GM19099 (cell line): ENCODE results near the gene ADGRG1.

Experiments
- POLR2A ChIP-seq: IDR thresholded peaks from 3 replicates; pipeline ENCODE4 v1.6.1; 2011; ENCODE audit warnings: low read depth; ENCODE audit not compliant: insufficient read length; ENCODE audit errors: extremely low read depth

The ADGRG1 gene

DNA sequence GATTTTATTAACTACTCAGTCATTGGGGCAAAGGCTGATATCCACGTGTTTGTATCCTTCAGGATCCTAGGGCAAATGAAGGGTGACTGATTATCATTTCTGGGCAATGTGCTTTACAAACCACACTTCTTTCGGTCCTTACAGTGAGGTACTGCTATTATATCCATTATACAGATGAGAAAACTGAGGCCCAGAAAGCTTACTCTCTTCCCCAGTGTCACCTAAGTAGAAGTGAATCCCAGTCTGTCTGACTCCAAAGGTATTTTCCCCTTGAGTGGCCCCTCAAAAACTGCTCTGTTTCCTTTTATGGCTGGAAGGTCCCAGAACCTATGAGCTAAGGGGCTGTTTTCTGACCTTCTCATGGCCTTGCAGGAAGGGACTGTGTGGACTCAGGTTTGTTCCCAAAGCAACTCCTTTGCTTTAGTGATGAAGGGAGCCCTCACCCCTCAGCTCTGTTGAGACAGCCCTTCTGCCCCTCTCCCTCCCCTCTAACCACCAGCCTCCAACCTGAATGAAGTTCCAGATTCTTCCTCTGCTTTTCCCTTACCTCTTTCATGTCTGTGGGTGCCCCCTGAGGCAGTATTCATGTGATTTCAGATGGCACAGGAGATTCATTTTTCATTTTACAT is 27.4 kb upstream of the ADGRG1 start:
- no peak for TF ChIP-seq POLR2A

DNA sequence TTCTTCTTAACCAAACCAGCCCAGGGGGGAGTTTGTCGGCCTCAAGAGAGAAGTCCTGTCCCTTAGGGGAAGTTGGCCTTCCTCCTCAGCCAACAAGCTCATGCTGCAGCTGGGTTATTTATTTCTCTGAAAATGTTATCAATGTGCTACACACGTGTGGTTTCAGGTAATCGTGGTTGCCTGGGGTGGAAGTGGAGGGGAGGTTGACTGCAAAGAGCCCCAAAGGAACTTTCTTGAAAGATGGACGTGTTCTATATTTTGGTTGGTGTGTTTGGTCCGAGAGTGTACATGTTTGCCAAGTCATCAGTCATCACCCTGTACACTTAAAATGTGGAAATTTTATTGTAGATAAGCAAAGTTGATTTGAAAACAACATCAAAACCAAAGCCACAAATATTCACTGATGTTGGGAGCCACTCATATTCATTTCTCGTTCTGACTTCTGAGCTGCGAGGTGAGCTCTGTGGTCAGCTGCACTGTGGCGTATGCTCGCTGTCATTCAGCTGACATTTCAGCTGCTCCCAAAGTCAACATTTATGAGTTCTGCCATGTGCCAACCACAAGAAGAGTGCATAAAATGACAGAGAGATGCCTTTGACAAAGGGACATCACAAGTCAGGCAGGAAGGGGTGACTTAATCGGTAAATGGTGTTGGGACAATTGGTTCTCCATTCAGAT is 26.5 kb upstream of the ADGRG1 start:
- no peak for TF ChIP-seq POLR2A

DNA sequence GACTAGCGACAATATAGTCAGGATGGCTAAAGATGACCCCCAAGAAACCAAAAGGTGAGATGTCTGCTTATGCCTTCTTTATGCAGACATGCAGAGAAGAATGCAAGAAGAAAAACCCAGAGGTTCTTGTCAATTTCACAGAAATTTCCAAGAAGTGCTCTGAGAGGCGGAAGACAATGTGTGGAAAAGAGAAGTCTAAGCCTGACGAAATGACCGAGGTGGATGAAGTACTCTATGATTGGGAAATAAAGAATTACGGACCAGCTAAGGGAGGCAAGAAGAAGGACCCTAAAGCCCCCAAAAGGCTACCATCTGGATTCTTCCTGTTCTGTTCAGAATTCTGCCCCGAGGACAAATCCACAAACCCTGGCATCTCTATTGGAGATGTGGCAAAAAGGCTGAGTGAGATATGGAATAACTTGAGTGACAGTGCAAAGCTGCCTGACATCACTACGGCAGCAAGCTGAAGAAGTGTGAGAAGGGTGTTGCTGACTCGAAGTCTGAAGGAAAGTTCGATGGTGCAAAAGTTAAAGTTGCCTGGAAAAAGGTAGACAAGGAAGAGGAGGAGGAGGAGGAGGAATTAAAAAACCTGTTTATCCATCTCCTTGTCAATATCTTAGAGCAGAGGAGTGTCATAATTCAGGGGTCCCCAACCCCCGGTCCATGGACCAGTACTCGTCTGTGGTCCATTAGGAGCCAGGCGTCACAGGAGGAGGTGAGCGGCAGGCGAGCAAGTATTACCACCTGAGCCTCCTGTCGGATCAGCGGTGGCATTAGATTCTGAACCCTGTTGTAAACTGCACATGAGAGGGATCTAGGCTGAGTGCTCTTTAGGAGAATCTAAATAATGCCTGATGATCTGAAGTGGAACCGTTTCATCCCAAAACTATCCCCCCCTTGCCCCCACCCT is 25.1 kb upstream of the ADGRG1 start:
- no peak for TF ChIP-seq POLR2A

DNA sequence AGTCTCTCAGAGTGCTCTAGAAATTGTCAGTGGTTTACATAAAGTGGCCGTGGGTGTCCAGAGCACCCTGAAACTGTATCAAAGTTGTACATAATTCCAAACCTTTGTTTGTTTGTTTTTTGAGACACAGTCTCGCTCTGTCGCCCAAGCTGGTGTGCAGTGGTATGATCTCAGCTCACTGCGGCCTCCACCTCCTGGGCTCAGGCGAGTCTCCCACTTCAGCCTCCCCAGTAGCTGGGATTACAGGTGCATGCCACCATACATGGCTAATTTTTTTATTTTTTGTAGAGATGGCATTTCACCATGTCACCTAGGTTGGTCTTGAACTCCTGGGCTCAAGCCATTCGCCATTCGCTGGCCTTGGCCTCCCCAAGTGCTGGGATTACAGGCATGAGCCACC is 24.3 kb upstream of the ADGRG1 start:
- TF ChIP-seq POLR2A: no peak

DNA sequence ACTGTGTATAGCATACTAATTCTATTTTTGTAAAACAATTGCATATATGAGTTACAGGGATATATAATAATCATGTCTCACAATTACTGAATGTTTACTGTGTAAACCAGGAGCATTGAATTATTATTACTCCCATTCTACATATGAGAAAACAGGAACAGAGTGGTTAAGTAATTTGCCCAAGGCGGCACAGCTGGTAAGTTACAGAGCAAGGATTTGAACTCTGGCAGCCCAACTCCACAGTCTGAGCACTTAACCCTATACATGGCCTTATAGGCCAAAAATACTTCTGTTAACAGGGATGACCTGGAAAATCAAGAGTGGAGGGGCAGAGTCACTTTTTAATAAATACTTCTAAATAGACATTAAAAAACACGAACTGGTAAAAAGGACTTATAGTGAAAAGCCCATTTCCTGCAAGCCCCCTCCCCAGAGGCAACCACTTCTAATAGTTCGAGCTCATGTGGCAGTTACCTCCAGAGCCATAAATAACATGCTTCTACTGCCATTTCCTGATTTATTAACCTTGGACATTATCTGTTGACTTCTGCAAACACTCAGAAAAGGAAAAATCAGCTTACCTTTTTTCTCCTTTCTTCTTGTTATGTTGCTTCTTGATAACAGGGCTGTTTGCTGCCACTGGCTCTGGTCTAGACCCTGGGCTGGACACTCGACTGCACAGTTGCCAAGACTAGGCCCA is 22.1 kb upstream of the ADGRG1 start:
- no peak for TF ChIP-seq POLR2A

DNA sequence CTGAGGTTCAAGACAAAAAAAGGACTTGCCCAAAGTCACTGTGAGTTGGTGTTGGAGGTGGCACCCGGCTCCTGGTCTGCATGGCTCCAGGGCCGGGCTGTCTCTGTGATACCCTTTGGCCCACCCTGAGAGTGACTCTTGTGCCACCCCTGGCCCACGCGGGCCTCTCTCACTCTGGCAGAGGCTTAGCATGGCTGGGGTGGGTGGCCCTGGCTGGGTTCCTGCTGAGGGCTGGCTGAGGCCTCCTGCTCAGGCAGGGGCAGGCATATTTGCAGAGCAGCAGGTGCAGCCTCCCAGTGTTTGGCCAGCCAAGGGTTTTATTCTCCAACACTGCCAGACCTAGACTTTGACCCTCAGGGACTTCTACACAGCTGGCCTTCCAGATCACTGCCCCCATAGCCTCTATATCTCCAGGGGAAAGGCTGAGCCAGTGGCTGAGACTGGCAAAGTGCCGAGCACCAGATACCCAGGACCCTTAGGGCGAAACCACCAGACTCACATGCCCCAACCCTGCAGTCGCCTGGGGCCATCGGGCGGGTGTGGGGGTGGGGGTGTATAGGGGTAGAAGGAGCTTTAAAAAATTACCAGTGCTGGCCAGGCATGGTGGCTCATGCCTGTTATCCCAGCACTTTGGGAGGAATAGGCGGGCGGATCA is 21.5 kb upstream of the ADGRG1 start:
- no peak for TF ChIP-seq POLR2A

DNA sequence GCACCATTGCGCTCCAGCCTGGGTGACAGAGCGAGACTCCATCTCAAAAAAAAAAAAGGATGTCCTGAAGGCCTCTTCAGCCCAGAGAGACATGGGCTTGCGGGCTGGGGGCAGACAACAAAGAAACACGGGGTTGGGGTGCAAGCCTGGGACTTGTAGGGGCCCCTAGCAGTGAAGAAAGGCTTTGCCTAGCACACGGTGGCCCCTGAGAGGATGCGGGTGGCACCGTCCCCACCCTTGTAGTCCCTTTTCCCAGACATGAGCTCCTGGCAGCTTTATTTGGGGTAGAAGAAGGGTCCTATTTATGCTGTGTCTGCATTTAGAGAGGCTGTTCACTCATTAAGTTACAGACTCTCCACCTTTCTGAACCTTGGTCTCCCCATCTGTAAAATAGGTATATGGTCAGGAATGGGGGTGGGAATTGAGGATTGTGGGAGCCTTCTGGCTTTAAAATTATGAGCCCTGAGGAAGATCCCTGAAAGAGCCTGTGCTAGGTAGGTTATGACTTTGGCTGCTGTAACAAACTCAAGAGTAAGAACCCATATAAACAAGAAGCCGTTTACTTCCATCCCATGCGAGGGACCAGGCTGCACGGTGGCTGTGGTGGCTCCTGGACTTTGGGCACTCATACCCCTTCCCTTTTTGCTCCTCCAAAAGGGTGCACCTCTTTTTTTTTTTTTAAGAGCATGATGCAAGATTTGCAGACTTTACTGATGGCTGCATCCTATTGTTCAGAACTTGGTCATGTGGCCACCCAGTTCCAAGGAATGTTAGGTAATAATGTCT is 20.6 kb upstream of the ADGRG1 start:
- no peak for TF ChIP-seq POLR2A

DNA sequence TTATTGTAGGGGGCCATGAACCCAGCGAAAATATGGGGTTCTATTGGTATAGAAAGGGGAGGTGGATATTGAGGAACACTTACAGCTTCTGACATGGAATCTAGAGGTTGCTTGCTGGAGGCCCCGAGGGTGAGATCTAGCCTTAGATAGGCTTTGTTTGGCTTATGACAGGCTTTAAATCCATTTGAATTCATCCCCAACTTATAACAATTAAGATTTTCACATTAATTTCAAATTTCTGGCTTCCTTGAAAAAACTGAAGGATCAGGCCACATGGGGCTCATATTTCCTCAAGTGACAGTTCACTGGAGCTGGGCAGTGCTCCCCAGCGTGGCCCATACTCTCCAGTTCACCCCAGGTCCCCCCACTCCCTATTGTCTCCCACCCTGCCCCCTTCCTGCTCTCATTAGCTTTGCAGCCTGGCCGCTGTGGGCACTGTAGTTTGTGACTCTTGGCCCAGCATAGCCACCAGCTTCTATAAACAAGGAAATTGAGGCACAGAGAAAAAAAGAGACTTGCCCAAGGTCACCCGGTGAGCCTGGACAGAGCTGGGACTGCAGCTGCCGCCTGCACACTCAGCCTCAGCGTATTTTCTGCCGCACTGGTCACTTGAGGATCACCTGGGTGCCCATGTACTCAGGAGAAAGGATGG is 19.8 kb upstream of the ADGRG1 start:
- no peak for TF ChIP-seq POLR2A

DNA sequence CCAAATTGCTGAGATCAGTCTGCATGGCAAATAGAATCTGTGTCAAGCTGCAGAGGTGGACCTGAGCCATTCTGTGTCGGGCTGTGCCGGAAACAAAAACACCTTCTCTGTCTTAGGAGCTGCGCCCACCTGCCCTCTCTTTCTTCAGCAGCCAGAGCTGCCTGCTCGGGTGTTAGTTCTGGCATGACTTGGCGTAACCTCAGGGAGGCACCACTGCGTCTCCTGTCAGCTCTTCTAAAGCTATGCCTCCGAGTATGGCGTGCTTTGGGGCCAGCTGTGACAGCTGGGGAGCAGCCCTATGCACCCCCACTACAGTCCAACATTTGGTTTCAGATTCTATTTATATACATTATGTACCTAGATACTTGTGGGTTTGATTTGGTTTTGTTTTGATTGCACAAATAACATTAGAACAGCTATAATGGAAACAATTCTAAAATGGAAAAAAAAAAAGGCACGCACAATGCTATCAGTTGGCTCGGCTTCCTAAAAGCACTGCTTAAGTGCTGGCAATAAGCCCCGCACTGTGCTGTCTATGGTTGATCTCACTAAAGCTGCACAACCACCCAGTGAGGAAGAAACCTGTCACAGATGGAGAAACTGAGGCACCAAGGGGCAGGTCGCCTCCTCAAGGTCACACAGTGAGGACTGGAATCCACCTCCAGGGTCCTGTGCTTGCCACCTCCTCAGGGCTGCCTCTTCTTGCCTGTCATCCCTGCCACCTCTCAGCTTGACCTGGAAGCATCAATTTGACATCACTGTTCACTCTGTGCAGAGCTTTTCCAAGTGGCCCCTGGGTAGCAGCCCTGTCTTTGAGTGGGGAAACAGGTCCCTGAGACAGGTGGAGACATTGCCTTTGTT is 18.7 kb upstream of the ADGRG1 start:
- TF ChIP-seq POLR2A: no peak

DNA sequence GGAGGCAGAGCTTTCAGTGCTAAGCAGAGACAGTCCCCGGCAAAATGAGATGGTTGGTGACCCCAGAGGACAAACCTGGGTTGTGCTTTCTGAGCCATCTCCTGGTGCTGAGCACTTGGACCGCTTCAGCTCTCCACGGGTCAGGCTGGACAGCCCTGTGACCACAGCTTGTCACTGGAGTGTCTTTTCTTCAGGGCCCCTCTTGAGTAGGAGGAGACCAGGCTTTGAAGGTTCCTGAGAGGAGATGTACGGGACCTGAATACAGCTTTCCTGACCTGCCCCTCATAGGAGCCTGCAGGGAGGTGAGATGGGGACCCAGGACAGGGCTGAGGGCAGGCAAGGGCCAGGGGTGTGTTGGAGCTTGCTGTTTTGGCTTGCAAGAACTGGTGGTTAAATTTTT is 17.8 kb upstream of the ADGRG1 start:
- no peak for TF ChIP-seq POLR2A

DNA sequence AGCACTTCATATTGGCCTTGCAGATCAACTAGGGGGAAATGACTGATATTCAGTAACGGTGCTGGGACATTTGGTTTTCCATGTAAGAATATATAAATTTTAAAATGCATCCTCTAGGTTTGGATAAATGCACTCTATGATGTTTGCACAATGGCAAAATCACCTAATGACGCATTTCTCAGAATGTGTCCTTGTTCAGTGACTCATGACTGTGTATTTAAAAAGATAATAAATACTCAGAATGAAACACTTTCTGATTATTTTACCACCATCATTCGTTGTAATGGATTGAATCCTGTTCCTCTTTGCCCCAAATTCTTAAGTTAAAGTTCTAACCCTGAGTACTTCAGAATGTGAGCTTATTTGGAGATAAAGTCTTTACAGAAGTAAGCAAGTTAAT is 17.2 kb upstream of the ADGRG1 start:
- TF ChIP-seq POLR2A: no peak

DNA sequence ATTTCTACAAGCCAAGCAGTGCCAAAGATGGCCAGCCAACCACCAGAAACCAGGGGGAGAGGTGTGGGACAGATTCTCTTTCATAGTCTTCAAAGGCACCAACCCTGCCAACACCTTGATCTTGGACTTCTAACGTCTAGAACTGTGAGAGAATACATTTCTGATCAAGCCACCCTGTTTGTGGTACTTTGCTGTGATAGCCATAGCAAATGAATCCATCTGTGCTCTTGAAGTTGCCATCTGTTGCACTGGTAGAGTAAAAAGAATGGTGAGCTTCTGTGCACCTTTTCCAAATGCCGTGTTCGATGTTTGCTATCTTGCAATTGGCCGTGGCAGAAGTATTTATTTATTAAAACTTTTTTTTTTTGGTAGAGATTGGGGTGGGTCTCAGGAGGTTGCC is 16.7 kb upstream of the ADGRG1 start:
- no peak for TF ChIP-seq POLR2A

DNA sequence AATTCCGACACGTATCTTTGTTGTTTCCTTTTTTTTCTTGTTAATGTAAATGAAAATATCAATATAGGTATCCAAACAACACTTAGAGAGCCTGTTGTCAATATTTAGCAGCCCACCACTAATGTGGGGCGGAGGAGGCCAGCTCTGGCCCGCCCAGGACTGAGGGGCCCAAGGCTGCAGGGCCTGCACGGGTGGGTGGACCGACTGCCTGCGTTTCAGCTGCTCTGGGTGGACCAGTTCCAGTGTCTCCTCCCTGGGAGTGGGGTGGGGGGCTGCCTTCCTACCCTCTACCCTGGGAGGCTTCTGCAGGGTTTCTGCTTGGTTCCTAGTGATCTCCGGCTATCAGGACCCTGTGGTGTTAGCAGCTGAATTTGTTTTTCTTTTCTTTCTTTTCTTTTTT is 15.9 kb upstream of the ADGRG1 start:
- no peak for TF ChIP-seq POLR2A
